Urinary bladder (tissue), 4 donors: Measurements from ENCODE around the gene THPO. TPM values are rescaled to one million over a fixed set of nuclear protein-coding genes. Genes with fewer than 3 reads are reported as not detected.

Experiments
- DNase-seq: peaks from one replicate; pipeline ENCODE4 v3.0.0-alpha.2; 2015; ENCODE audit errors: extremely low spot score
- H3K27ac ChIP-seq: one replicate; pipeline ENCODE4 v1.5.1; 2013; ENCODE audit warnings: low read depth, mild to moderate bottlenecking, moderate library complexity
- H3K36me3 ChIP-seq: one replicate; pipeline ENCODE4 v1.6.1; 2013; ENCODE audit warnings: mild to moderate bottlenecking, moderate library complexity; ENCODE audit not compliant: insufficient read depth
- H3K4me1 ChIP-seq: one replicate; pipeline ENCODE4 v1.6.1; 2013; ENCODE audit warnings: mild to moderate bottlenecking, moderate library complexity; ENCODE audit not compliant: insufficient read depth
- H3K4me3 ChIP-seq: one replicate; pipeline ENCODE4 v1.5.1; 2013; ENCODE audit warnings: low read depth, low read length
- WGBS: extraction: QIAGEN DNeasy Blood & Tissue Kit; methylation state at CpG from one replicate; pipeline ENCODE4 v1.1.7; 2013; 5-methylcytosine and 5-hydroxymethylcytosine counted together
- polyA plus RNA-seq: library from polyadenylated mRNA; stranded (reverse); fragments of 200-250 nt; gene quantifications from one replicate; pipeline ENCODE4 v1.2.3, GENCODE V29; 2013
- total RNA-seq: library from RNA; depleted of rRNA; stranded (reverse); fragments of >200 nt; gene quantifications from one replicate; pipeline ENCODE4 v1.2.3, GENCODE V29; 2014
- donor health status: healthy with polysubstance abuse.
- donor health status: healthy.

The THPO gene
- total and polyA plus RNA-seq, 2 donors: 0.32 to 0.60 TPM

- under 1% methylated on average over 68 of the region's 68 CpGs for WGBS
- Histone ChIP-seq H3K4me1 (peaks cover 3% of the 10 kb centered on the region), H3K36me3 (no peaks in the 10 kb centered on the region), H3K4me3 (peak overlapping the region; percentile 95), H3K27ac (peak overlapping the region; percentile 99)
- DNase-seq: peak; percentile 96
Observed at GRCh38 chr3:184362668-184363546, 15.1 kb downstream of the THPO start.

- no peaks in the 10 kb centered on the region for H3K36me3 ChIP-seq
- peak overlapping the region; percentile 99 for H3K27ac ChIP-seq
- H3K4me1 ChIP-seq: peaks cover 3% of the 10 kb centered on the region
- DNase-seq: no peak
- WGBS: under 1% methylated on average over 38 of the region's 38 CpGs
- peak overlapping the region; percentile 95 for H3K4me3 ChIP-seq
Observed at GRCh38 chr3:184361932-184362667, 15.9 kb downstream of the THPO start.

- peak within 1 kb of the TSS; percentile 99 for H3K27ac ChIP-seq
- no peaks in the 10 kb centered on the region for H3K36me3 ChIP-seq
- H3K4me1 ChIP-seq: peaks cover 3% of the 10 kb centered on the region
- under 1% methylated on average over 56 of the region's 56 CpGs for WGBS
- peak within 1 kb of the TSS; percentile 95 for H3K4me3 ChIP-seq
- DNase-seq: no peak
Observed at GRCh38 chr3:184361532-184361931, 16.5 kb downstream of the THPO start, which contains the start of the genes CLCN2 and POLR2H. Gene CLCN2 (minus strand): TSS chr3:184361605. CDS start chr3:184361479, 126 bp downstream. Gene POLR2H (plus strand): TSS chr3:184361710. CDS start chr3:184363493, 1,783 bp downstream.

GRCh38 chr3:184360929-184361531, 17.0 kb downstream of the THPO start:
- no peaks in the 10 kb centered on the region for H3K36me3 ChIP-seq
- H3K4me3 ChIP-seq: peak overlapping the region; percentile 95
- no peak for DNase-seq
- 8% methylated on average over 24 of the region's 24 CpGs for WGBS
- peaks cover 3% of the 10 kb centered on the region for H3K4me1 ChIP-seq
- H3K27ac ChIP-seq: peak overlapping the region; percentile 75

GRCh38 chr3:184360070-184360928, 17.7 kb downstream of the THPO start:
- Histone ChIP-seq H3K27ac (no peak overlapping the region), H3K4me1 (peaks cover 3% of the 10 kb centered on the region), H3K36me3 (no peaks in the 10 kb centered on the region), H3K4me3 (peak overlapping the region; percentile 95)
- DNase-seq: no peak
- 69% methylated on average over 12 of the region's 12 CpGs for WGBS

- WGBS: 76% methylated on average over 9 of the region's 9 CpGs
- H3K36me3 ChIP-seq: no peaks in the 10 kb centered on the region
- peaks cover 3% of the 10 kb centered on the region for H3K4me1 ChIP-seq
- H3K27ac ChIP-seq: no peak overlapping the region
- DNase-seq: no peak
- H3K4me3 ChIP-seq: no peak overlapping the region
Observed at GRCh38 chr3:184359610-184360009, 18.4 kb downstream of the THPO start.

GRCh38 chr3:184358921-184359350, 19.1 kb downstream of the THPO start:
- H3K27ac ChIP-seq: no peak overlapping the region
- no peak for DNase-seq
- no peak overlapping the region for H3K4me3 ChIP-seq
- 80% methylated on average over 14 of the region's 14 CpGs for WGBS
- H3K4me1 ChIP-seq: peaks cover 3% of the 10 kb centered on the region
- H3K36me3 ChIP-seq: no peaks in the 10 kb centered on the region

GRCh38 chr3:184358124-184358767, 19.8 kb downstream of the THPO start:
- Histone ChIP-seq H3K36me3 (no peaks in the 10 kb centered on the region), H3K4me1 (peaks cover 3% of the 10 kb centered on the region), H3K27ac (no peak overlapping the region), H3K4me3 (no peak overlapping the region)
- no peak for DNase-seq
- 94% methylated on average over 12 of the region's 12 CpGs for WGBS

- peaks cover 3% of the 10 kb centered on the region for H3K4me1 ChIP-seq
- H3K27ac ChIP-seq: no peak overlapping the region
- DNase-seq: no peak
- H3K4me3 ChIP-seq: no peak overlapping the region
- no peaks in the 10 kb centered on the region for H3K36me3 ChIP-seq
- WGBS: 94% methylated on average over 24 of the region's 24 CpGs
Observed at GRCh38 chr3:184357248-184358123, 20.5 kb downstream of the THPO start.

GRCh38 chr3:184355261-184356040, 22.6 kb downstream of the THPO start:
- Histone ChIP-seq H3K36me3 (no peaks in the 10 kb centered on the region), H3K27ac (no peak overlapping the region), H3K4me1 (no peaks in the 10 kb centered on the region), H3K4me3 (no peak overlapping the region)
- WGBS: 81% methylated on average over 18 of the region's 18 CpGs
- DNase-seq: no peak

GRCh38 chr3:184354754-184355153, 23.3 kb downstream of the THPO start:
- WGBS: 85% methylated on average over 8 of the region's 8 CpGs
- Histone ChIP-seq H3K27ac (no peak overlapping the region), H3K4me3 (no peak overlapping the region), H3K4me1 (no peaks in the 10 kb centered on the region), H3K36me3 (no peaks in the 10 kb centered on the region)
- DNase-seq: no peak
